ENCODE results near the gene PHF19.
A peak's percentile ranks its signal among the peaks of the same experiment; 100 is the strongest.

PHF19 gene

GRCh38 chr9:120852240-120853010 is 24.6 kb downstream of the PHF19 start:
- DNase-seq: no peak

- no peak for DNase-seq
Measured at GRCh38 chr9:120851449-120851848, 25.5 kb downstream of the PHF19 start.

- DNase-seq: no peak
Measured at GRCh38 chr9:120850315-120850714, 26.7 kb downstream of the PHF19 start.

GRCh38 chr9:120846906-120847305 is 30.1 kb downstream of the PHF19 start:
- DNase-seq: no peak

- no peak for DNase-seq
Measured at GRCh38 chr9:120846251-120846889, 30.6 kb downstream of the PHF19 start.

- no peak for DNase-seq
Measured at GRCh38 chr9:120845255-120845654, 31.7 kb downstream of the PHF19 start.

- DNase-seq: peak; percentile 99
Measured at GRCh38 chr9:120842685-120843485, 34.1 kb downstream of the PHF19 start, which contains the start of gene PSMD5. Gene PSMD5 (minus strand): TSS chr9:120842922. CDS start chr9:120842909, 13 bp downstream.

GRCh38 chr9:120841930-120842684 is 34.9 kb downstream of the PHF19 start:
- DNase-seq: peak; percentile 59

- DNase-seq: no peak
Measured at GRCh38 chr9:120839146-120839545, 37.8 kb downstream of the PHF19 start.

GRCh38 chr9:120837921-120838320 is 39.1 kb downstream of the PHF19 start:
- DNase-seq: no peak

- DNase-seq: no peak
Measured at GRCh38 chr9:120833325-120833724, 43.7 kb downstream of the PHF19 start.

- DNase-seq: no peak
Measured at GRCh38 chr9:120832807-120833206, 44.2 kb downstream of the PHF19 start.

- DNase-seq: no peak
Measured at GRCh38 chr9:120830865-120831264, 46.1 kb downstream of the PHF19 start.

GRCh38 chr9:120830151-120830550 is 46.8 kb downstream of the PHF19 start:
- DNase-seq: no peak

- no peak for DNase-seq
Measured at GRCh38 chr9:120829650-120830049, 47.3 kb downstream of the PHF19 start.

- peak; percentile 25 for DNase-seq
Measured at GRCh38 chr9:120820095-120820494, 56.9 kb downstream of the PHF19 start.

- DNase-seq: no peak
Measured at GRCh38 chr9:120818595-120818994, 58.4 kb downstream of the PHF19 start.

- DNase-seq: no peak
Measured at GRCh38 chr9:120815075-120815474, 61.9 kb downstream of the PHF19 start.

GRCh38 chr9:120808931-120809330 is 68.1 kb downstream of the PHF19 start:
- DNase-seq: no peak

GRCh38 chr9:120807607-120808379 is 69.2 kb downstream of the PHF19 start:
- no peak for DNase-seq
